GM21737 (cell line): ENCODE measurements around the gene STARD10.

ENCODE experiments used
- ATAC-seq: cut with Tn5 transposase; IDR thresholded peaks from one replicate; pipeline ENCODE4 v1.9.1; 2021; ENCODE audit warnings: mild to moderate bottlenecking, moderate library complexity; ENCODE audit not compliant: unreplicated experiment

STARD10 gene

GRCh38 chr11:72712168-72712751 lies 81.6 kb downstream of the STARD10 start:
- no peak for ATAC-seq

- ATAC-seq: no peak
These were observed 82.7 kb downstream of the STARD10 start for GRCh38 chr11:72711141-72711540.

GRCh38 chr11:72710278-72710677 lies 83.6 kb downstream of the STARD10 start:
- no peak for ATAC-seq

- ATAC-seq: no peak
These were observed 84.2 kb downstream of the STARD10 start for GRCh38 chr11:72709478-72710238.

- ATAC-seq: no peak
These were observed 86.8 kb downstream of the STARD10 start for GRCh38 chr11:72707032-72707431.

GRCh38 chr11:72706579-72706978 lies 87.3 kb downstream of the STARD10 start:
- no peak for ATAC-seq

- no peak for ATAC-seq
These were observed 88.1 kb downstream of the STARD10 start for GRCh38 chr11:72705442-72706365.

- no peak for ATAC-seq
These were observed 89.0 kb downstream of the STARD10 start for GRCh38 chr11:72704783-72705265.
